Mesothelial cell of epicardium (in vitro differentiated cells): ENCODE measurements around the gene DIP2C. TPM values are rescaled to one million over a fixed set of nuclear protein-coding genes. Genes with fewer than 3 reads are reported as not detected.
"Not testable (repeated sequence)": the region's sequence is repeated elsewhere in the genome, so short reads cannot be mapped to it uniquely, and the experiment has no call there.

Source experiments
- DNase-seq, 2 experiments: peaks; one replicate each; pipeline ENCODE4 v3.0.0; 2021; ENCODE audit warnings: low spot score in 2 of 2; ENCODE audit not compliant: unreplicated experiment in 2 of 2
- H3K27ac Mint-ChIP-seq: 2 replicates; pipeline ENCODE4 v1.8.0; 2021; ENCODE audit warnings: mixed read lengths
- H3K27me3 Mint-ChIP-seq: 2 replicates; pipeline ENCODE4 v1.8.0; 2021; ENCODE audit warnings: low read depth, mixed read lengths
- H3K36me3 Mint-ChIP-seq: 2 replicates; pipeline ENCODE4 v1.8.0; 2021; ENCODE audit warnings: mixed read lengths
- H3K4me1 Mint-ChIP-seq: 2 replicates; pipeline ENCODE4 v1.8.0; 2021; ENCODE audit warnings: mixed read lengths
- H3K4me3 Mint-ChIP-seq: 2 replicates; pipeline ENCODE4 v1.8.0; 2021; ENCODE audit warnings: mild to moderate bottlenecking, moderate library complexity, mixed read lengths
- H3K9me3 Mint-ChIP-seq: 2 replicates; pipeline ENCODE4 v1.8.0; 2021; ENCODE audit warnings: mixed read lengths
- CTCF ChIP-seq: fragments of 200-600 bp; sonication (generic); IDR thresholded peaks from one replicate; pipeline ENCODE4 v1.5.0; 2021; ENCODE audit warnings: antibody characterized with exemption; ENCODE audit not compliant: unreplicated experiment
- total RNA-seq: library from RNA; stranded (reverse); gene quantifications from 3 replicates; pipeline ENCODE4 v1.2.1, GENCODE V29; 2021

Gene DIP2C
- total RNA-seq, 1 donor from 2014 or later, result 30.3 TPM

DNA sequence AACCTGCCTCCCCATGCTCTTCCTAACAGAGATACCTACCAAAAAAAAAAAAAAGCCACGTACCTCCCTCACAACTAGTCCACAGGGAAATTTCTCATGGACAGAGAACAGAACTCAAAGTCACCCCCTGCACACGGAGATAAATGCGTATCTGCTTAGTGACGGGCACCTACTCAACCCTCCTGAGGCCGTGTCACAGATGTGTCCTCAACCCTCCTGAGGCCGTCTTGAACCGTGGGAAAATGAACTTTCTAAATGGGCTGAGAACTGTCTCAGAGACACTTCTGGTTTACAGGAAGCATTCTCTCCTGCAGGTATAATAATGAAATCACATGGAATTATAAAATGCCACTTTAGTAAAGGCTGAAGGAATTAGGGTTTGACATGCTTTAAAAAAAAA is 155.9 kb downstream of the DIP2C start:
- Mint-ChIP-seq H3K9me3 (no peaks in the 10 kb centered on the region), H3K36me3 (no peaks in the 10 kb centered on the region), H3K27me3 (no peaks in the 10 kb centered on the region), H3K4me3 (no peak overlapping the region), H3K27ac (no peak overlapping the region), H3K4me1 (peaks cover 9% of the 10 kb centered on the region)
- no peak for DNase-seq
- no peak for TF ChIP-seq CTCF

GRCh38 chr10:533186-533585 is 156.3 kb downstream of the DIP2C start:
- no peaks in the 10 kb centered on the region for H3K27me3 Mint-ChIP-seq
- H3K4me1 Mint-ChIP-seq, result peaks cover 9% of the 10 kb centered on the region
- no peak for TF ChIP-seq CTCF
- H3K27ac Mint-ChIP-seq, result peak overlapping the region; percentile 11
- no peak overlapping the region for H3K4me3 Mint-ChIP-seq
- no peak for DNase-seq
- H3K9me3 Mint-ChIP-seq, result no peaks in the 10 kb centered on the region
- H3K36me3 Mint-ChIP-seq, result no peaks in the 10 kb centered on the region

DNA sequence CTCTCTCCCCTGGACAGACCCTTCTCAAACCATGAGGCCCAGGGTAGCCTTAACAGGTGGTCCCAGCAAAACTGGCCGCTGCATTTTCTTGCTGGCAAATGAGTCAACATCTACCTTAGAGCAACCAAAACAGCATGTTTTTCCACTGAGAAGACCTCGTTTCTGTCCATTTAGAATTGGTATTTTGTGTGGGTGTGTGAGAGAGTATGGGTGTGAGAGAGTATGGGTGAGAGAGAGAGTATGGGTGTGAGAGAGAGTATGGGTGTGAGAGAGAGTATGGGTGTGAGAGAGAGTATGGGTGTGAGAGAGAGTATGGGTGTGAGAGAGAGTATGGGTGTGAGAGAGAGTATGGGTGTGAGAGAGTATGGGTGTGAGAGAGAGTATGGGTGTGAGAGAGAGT is 157.1 kb downstream of the DIP2C start:
- not testable (repeated sequence) for H3K4me3 Mint-ChIP-seq, H3K27me3 Mint-ChIP-seq, H3K36me3 Mint-ChIP-seq, H3K27ac Mint-ChIP-seq, DNase-seq, H3K9me3 Mint-ChIP-seq, H3K4me1 Mint-ChIP-seq

GRCh38 chr10:531541-531940 is 157.9 kb downstream of the DIP2C start:
- no peak overlapping the region for H3K27ac Mint-ChIP-seq

DNA sequence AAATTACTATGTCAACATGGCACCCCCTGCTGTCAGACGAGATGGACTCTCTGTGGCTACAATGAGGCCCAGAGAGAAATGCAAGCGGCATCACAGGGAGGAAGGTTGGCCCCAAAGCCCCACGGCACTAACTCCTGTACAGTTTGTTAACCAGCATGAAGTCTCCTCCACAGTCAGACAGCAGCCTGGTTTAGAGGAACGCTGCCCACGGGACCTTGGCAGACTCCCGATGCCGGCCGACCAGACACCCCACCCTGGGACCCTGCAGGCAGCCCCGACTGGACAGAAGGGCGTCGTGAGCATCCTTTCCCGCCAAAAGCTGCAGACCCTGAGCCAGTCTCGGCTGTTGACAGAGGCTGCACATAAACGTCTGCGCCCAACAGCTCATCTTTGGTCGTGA is 158.8 kb downstream of the DIP2C start:
- Mint-ChIP-seq H3K4me1 (peaks cover 9% of the 10 kb centered on the region), H3K27me3 (no peaks in the 10 kb centered on the region), H3K27ac (no peak overlapping the region), H3K4me3 (no peak overlapping the region), H3K9me3 (no peaks in the 10 kb centered on the region), H3K36me3 (no peaks in the 10 kb centered on the region)
- TF ChIP-seq CTCF, result no peak
- DNase-seq, result no peak

More at GRCh38 chr10:531541-531940, 157.9 kb downstream of the DIP2C start:
- no peaks in the 10 kb centered on the region for H3K36me3 Mint-ChIP-seq
- H3K4me3 Mint-ChIP-seq, result no peak overlapping the region
- no peaks in the 10 kb centered on the region for H3K9me3 Mint-ChIP-seq
- H3K27me3 Mint-ChIP-seq, result no peaks in the 10 kb centered on the region
- no peak for TF ChIP-seq CTCF
- H3K4me1 Mint-ChIP-seq, result peaks cover 9% of the 10 kb centered on the region
- DNase-seq, result no peak

DNA sequence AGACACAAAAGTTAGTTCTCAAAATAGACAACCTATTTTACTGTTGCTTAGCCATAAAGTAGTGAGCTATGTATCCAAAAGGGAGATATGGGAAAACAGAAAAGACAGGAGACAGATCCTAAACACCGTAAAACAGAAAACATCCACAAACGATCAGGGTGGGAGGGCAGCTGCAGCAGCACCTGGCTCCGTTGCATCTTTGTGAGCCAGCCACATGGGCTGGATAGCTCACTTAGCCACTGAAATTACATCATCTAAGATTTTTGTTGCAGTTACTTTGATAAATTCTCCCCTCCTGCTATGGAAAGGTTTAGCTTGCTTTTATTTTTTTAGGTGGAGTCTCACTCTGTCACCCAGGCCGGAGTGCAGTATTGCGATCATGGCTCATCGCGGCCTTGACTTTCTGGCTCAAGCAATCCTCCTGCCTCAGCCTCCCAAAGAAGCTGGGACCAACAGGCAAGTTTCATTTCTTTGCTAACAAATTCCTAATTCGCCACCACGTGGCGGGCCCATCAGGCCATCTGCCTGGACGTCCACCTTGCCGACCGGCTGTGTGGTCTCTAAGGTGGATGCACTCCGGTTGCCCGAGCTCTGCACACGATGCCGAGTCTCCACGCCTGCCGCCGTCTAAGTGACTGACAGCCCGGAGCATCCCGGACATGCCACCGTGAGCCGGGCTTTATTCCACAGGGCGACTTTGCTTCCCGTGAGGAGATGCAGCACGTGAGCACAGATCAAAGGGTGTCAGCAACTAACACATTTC is 159.8 kb downstream of the DIP2C start:
- Mint-ChIP-seq H3K9me3 (no peaks in the 10 kb centered on the region), H3K4me3 (no peak overlapping the region), H3K27me3 (no peaks in the 10 kb centered on the region), H3K36me3 (no peaks in the 10 kb centered on the region), H3K4me1 (peaks cover 10% of the 10 kb centered on the region), H3K27ac (no peak overlapping the region)
- no peak for DNase-seq
- TF ChIP-seq CTCF, result no peak
